ENCODE results near the gene FAM120C. TPM values are rescaled to one million over a fixed set of nuclear protein-coding genes. Genes with fewer than 3 reads are reported as not detected.

Gene FAM120C
- total RNA-seq, 1 donor from 2014 or later: 4.2 TPM

DNA sequence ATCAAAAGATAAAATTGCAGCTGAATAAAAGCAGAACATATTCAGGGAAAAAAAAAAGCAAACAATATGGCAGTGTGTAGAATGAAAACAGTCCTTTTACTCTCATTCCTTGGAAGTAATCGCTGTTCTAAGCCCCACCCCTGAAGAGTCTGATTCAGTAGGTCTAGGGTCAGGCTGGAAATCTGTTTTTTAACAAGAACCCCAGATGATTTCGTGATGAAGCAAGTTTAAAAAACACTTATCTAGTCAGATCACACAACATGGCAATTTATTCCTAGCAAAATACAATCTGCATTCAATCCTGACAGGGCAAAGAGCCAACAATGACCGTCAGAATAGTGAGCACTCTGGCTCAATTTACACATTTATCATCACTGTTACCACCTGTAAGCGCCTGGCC, 16.1 kb downstream of the FAM120C start:
- ATAC-seq: no peak
- DNase-seq (ENCODE audit: low spot score): no peak

DNA sequence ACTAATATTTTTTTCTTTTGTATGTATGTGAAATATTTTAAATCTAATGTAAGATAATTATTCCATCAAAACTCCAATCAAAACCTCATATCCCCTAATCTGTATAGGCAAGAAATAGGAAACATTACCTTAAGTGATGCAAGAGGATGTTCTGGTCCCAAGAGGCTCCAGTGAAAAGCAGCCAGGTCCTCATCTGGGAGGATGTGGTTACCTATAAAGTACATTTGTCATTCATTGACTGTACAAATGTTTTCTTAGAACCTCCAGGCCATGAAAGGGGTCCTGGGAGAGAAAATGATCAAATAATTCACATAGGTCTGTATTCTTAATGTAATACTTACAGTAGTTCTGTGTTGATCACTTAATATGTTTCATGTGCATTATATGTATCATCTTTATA, 25.5 kb downstream of the FAM120C start:
- no peak for ATAC-seq
- DNase-seq (ENCODE audit: low spot score): no peak

DNA sequence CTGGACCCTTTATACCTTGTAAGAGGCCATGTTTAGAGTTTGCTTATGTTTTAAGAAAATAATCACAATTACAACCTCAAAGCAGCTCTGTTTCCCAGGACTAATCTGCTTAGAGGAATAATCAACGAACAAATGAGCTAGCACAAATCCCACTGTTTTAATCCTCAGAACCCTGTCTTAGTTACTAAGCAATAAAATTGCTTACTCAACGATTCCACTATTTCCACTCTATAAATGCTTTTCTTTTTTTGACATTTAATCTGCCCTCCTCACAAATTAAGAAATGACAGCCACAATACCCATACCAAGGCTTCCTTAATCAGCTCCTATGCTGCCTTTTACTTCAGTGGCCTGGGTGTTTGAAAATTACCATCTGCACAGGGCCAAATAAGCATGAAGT, 48.8 kb downstream of the FAM120C start:
- ATAC-seq (no peak), DNase-seq (ENCODE audit: low spot score) (no peak)

DNA sequence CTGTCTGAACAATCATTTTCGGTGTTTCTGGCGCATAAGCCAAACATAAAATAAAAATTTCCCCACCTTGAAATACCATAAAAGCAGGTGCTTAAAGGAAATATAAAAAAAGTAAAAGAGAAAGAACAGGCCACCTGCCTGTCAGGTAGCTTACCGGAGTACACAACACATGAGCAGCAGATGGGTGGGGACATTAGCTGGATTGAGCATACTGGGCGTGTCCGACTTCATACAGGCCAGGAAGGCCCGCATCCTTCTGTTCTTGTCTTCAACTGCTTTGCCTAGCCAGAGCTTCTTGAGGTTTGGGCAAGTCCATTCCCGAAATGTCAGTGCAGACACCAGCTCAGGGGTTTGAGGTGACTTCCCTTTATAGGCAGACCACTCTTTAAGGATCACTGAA, 66.7 kb downstream of the FAM120C start:
- DNase-seq (ENCODE audit: low spot score): no peak
- no peak for ATAC-seq

DNA sequence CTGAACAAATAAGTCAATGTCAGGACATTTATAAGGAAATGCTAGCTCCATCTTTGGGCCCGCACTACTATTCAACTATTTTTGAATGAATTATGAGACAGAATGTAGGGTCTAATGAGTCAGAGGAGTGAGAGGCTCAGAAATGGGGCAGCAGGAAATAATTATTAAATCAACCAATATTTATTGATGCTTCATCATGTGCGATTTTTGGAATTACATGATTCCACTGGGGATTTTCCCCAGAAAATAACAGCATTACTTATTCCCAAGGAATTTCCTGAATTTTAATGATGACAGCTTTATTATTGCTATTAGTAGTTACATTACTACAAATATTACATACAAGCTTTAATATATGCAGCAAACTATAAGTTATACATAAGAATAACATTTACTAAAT, 89.5 kb downstream of the FAM120C start:
- ATAC-seq: no peak
- DNase-seq (ENCODE audit: low spot score): no peak

DNA sequence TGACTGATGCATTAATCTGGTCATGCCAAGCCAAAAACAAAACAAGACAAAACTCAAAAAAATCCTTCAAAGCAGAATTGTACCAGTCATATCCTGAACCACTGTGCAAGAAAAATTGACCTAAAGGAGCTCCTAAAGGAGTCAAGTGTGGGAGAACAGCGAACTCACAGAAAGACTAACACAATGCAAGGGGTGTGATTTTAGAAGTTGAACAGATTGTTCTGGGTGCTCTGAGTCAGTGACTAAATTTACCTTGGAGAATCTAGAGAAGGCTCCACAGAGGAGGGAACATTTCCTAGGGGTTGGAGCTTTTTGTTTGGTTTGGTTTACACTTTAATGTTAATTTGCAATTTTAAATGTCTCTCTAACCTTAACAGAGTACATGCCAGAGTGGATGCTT, 89.9 kb downstream of the FAM120C start:
- DNase-seq (ENCODE audit: low spot score): no peak
- ATAC-seq: no peak

DNA sequence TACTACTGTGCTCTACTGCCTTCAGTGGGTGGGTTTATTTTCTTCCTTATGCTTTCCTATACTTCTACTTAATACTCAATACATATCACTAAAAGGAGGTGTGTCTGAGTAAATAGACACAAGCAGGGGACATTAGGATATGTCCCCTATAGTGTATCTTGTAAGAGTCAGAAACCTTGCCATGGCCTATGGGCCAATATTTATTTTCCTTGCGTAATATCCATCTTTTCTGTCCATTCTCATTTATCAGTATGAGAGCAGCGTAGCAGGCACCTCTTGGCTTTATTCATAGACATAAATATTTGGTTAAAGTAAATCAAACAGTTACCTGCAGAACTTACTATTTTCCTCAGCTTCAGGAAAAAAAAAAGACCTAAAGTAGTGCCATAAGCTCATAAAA, 92.2 kb downstream of the FAM120C start:
- ATAC-seq: no peak

DNA sequence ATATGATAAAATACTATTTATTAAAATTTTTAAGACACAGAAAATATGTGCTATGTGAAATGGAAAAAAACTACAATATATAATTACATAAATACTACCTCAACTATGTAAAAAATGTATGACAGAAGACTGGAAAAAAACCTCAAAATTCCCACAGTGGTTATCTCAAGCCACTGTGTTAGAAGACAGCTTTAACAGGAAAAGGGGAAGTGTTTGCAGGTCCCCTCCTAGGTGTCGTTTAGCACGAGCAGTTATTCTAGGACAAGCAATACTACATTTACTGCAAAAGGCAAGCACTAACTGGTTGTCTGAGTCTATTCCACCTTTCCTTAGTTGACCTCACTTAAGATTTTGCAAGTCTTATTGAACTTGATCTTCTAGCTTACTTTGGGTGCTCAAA, 93.9 kb downstream of the FAM120C start:
- DNase-seq (ENCODE audit: low spot score) (no peak), ATAC-seq (no peak)

More for the DNA sequence above, 92.2 kb downstream of the FAM120C start:
- DNase-seq (ENCODE audit: low spot score): no peak

DNA sequence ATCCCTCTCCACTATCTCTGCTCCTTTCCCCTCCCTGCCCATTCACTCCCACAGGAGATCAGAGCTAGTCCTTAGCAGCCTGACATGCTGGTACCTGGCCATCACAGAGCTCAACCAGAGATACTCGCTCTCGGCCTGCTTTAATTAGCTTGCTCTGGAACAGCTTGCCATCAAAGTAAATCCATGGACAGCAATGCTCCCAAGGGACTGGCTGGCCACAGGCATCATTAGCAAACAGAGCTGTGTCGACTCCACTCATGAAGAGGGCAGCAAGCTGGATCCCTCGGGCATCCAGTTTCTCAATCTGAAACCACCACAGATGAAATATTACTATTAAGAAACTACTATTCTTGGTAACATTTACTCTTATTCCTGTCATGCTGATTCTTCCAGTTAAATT, 95.4 kb downstream of the FAM120C start:
- no peak for ATAC-seq
- DNase-seq (ENCODE audit: low spot score): no peak

DNA sequence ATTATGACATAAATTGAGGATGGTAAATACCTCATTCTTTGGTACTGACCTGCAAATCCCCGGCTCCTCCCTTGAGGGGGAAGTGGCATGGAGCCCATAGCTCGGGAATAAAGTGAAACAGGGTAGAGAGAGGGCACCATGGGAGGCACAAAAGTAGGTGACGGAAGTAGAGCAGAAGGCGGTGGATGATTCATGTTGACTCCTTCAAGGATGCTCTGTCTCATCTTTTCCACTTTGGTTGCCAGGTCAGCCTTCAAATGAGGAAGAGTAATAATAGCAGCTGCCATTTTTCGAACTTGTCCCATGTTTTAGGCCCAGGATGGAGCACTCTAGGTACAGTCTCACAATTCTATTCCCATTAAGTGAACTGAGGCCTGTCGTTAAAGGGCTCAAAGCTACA, 97.4 kb downstream of the FAM120C start:
- ATAC-seq: no peak
- no peak for DNase-seq (ENCODE audit: low spot score)

DNA sequence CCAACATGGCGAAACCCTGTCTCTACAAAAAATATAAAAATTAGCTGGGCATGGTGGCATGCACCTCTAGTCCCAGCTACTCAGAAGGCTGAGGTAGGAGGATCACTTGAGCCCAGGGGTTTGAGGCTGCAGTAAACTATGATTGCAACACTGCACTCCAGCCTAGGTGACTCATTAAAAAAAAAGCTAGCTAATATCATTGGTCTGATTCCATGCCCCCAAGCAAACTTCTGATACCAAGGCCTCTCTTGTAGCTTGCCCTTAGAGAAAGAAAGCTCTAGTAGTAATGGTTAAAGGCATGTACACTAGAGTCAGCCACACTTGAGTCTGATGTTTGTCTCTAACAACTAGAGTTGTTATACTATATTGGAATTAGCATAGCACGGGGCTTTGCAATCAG, 106.2 kb downstream of the FAM120C start:
- ATAC-seq (no peak), DNase-seq (ENCODE audit: low spot score) (no peak)

DNA sequence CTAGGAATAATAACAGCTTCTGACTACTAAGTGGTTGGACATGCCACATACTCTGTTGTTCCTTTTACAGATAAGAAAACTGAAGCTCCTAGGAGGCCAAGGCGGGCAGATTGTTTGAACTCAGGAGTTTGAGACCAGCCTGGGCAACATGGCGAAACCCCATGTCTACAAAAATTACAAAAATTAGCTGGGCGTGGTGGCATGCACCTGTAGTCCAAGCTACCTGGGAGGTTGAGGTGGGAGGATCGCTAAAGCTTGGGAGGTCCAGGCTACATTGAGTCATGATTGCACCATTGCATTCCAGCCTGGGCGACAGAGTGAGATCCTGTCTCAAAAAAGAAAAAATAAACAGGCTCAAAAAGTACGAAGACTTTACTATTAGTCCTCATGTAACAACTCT, 108.2 kb downstream of the FAM120C start:
- DNase-seq (ENCODE audit: low spot score): no peak
- no peak for ATAC-seq

DNA sequence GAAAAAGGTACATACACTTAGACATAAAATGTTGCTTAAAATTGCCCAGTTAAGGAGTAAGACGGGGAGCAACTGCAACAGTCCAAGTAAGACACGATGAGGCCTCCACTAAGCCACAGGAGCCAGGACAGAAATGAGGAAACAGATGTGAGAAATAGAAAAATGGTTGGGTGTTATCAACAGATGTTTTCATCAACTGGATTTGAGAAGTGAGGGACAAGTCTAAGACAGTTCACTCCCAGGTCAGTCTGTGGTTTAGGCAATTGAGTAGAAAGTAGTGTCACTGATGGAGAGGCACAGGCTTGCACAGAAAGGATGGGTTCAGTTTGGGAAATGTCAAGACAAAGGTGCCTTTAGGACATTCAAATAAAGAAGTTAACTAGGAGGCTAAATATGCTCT, 115.3 kb downstream of the FAM120C start:
- no peak for DNase-seq (ENCODE audit: low spot score)
- no peak for ATAC-seq

DNA sequence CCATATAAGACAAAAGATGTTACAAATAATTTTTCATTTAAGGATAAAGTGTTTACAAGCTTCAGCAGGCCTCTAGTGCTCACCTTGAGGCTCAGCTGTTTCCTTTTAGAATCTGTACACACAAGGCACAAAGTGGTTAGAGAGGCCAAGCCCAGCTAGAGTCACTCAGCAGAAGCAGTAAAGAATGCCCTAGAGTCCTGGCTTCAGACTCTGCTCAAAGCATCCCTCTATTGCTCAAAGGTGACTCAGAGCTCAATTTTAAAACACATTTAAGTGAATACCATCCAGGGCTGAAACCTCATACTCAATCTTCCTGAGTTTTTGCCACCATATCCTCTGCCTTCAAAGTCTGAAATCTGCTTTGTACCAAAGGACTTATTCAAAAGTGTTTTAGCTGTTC, 116.2 kb downstream of the FAM120C start:
- peak; percentile 26 for ATAC-seq
- DNase-seq (ENCODE audit: low spot score): no peak

DNA sequence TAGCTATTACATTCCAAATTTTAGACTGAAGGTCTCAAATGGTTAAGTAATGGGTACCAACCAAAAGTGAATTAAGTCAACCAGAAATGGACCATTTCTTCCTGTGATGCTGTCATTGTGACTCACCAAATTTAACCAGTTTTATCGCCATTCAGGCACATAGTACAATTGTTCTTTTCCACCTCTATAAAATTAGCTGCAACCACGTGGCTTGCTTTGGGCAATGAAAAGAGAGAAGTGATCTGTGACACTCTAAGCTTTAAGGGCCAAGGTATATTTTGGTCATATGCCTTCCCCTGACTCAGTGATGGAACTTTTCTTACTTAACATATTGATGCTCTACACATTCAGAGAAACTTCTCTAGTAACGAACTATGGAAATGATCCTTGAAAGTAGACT, 118.5 kb downstream of the FAM120C start:
- ATAC-seq: no peak
- no peak for DNase-seq (ENCODE audit: low spot score)

DNA sequence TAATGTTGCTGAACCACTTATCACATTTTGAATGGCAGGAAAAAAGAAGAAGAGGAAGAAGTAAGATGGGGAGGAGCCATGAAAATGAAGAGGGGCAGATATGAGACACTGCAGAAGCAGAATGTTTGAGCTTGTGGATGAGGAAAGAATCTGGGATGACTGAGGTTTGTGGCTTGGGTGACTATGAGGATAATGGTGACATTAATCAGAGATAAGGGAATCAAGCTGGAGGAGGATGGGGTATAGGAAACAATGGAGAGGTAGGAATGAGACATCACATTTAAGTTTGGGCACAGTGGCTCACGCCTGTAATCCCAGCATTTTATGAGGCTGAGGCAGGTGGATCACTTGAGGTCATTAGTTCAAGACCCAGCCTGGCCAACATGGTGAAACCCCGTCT, 119.7 kb downstream of the FAM120C start:
- DNase-seq (ENCODE audit: low spot score): no peak
- no peak for ATAC-seq

DNA sequence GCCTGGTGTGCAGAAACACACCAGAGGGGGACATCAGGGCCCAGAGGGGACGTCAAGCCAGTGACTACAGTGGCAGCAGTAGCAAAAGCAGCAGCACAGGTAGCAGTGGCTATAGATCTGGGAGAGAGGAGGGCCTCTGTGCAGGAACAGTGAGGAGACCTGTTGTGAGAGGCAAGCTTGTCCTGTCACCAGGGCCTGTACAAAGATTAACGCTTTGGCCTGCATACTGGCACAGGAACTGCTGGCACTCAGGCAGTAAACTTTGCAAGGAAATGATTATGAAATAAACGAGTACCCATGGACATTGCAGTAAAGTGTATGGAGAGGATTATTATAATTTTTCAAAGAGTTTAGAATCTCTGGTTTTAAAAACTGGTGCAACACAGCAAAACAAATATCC, 133.3 kb downstream of the FAM120C start:
- peak; percentile 83 for ATAC-seq
- DNase-seq (ENCODE audit: low spot score): peak; percentile 63

DNA sequence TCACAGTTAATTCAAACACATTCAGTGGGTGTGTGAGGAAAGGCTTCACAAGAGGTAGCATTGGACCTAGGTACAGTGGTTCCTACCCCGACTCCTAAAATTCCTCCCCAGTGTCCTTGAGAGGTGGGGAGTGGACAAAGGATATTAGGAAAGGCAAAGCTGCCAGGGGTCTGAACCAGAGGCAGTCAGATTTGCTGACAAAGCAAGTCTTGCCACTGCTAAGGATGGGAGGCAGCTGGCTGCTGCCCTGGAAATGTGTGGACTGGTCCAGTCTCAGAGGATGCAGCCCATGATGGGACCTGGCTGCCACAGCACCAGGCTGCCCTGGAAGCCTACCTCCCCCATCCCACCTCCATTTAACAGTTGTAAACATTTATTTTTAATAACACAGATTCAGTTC, 134.6 kb downstream of the FAM120C start:
- ATAC-seq (no peak), DNase-seq (ENCODE audit: low spot score) (no peak)

DNA sequence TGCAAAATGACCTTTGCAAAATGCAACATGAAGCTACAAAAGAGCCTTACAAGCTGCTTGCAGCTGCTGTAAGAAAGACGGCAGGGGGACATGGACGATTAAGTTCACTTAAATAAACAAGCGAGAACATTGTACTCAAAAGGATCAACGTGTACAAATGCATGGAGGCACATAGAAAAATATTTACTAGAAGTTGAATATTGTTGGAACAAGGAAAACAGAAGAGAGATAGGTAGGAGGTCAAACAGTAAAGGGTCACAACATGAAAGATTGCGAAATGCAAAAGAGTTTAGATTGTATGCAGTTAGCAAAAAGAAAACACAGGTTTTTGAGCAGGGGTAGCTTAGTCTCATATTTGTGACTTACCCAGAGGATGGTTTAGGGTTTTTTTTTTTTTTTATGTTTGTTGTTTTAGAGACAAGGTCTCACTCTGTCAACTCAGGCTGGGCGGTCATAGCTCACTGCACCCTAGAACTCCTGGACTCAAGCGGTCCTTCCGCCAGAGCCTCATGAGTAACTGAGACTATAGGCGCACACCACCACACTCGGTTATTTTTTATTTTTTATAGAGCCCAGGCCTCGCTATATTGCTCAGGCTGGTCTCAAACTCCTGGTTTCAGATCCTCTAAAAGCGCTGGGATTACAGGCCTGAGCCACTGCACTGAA, 137.4 kb downstream of the FAM120C start:
- DNase-seq (ENCODE audit: low spot score): no peak
- ATAC-seq: peak; percentile 5

DNA sequence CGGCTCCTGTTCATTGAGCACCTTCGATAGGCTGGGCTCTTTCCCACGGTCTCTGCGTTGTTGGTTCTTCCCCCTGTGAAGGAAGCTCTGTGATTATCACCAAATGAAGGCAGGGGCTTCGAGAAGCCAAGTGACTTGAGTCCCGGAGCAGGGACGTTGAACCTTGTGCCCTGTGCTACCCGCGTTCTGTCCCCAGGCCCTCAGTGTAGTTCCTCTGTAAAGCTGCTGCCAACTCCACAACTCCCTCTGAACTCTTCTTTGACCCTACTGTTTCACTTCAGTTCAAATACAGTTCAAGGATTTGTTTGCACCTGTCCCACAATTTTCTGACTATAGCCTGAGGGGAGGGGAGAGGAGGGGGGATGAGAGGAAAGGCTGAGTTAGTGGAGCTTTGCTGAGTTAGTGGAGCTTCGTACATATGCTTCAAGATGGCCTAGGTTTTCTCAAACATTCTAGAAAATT, 138.1 kb downstream of the FAM120C start:
- peak; percentile 32 for ATAC-seq
- no peak for DNase-seq (ENCODE audit: low spot score)

DNA sequence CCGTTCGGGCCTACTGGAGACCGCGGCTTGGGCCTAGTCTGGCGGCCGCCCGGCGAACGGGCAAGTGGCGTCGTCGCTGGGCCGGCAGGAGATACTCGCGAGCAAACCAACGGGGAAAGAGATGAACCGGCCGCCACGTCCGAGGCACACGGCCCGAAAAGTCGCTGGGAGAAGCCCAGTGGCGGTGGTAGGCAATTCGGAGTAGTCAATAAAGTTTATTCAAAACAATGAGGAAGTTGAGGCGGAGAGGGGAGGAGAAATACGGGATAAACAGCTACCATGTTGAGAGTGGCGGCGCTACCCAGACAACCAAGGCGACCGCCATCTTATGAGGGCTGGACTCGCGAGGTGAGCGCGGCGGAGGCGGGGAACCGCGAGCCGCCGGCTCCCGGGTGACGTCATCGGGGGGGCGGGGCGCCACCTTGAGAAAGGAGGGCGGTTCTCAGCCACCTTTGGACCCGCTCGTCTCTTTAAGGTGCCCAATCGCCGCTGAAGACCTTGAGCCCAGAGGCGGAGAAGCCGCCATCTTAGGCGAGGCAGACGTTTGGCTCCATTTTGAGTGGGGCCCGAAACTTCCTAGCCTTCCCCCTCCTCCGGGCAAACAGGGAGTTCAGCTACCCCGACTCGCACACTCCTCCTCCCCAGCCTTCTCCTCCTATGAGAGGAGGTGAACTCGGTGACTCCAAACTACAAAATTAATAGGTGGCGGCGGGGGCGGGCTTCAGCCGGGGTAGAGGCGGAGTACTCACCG, 138.8 kb downstream of the FAM120C start, which contains the start of gene PHF8:
TSS of gene PHF8 (minus strand) at position 348 of the 751 bp plus-strand sequence. CDS start 1,745 bp downstream, outside the sequence.
- peak; percentile 78 for ATAC-seq
- peak; percentile 95 for DNase-seq (ENCODE audit: low spot score)

DNA sequence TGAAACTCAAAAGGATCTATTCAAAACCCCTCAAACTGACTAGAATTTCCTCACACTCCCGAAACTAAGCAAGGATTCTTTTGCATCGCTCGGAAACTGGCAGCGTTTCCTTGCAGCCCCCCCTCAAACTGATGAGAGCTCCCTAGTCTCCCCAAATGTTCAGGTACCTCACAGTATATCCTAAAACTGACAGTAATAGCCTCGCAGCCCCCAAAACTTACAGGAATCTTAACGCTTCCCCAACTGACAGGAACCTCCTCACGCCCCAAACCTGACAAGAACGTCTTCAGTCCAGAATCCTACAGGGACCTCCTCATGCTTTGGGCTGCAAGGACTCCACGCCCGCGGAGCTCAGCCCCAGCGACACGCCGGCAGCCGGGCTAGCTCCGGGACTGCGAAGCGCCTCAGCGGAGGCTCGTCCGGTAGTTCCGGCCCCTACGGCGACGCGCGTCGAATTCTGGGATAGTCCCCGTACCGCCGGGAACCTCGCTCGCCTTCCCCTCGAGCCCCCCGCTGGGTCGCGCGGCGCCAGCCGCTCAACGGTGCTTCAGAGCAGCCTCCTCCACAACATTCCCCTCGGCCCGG, 139.4 kb downstream of the FAM120C start:
- ATAC-seq: peak; percentile 36
- DNase-seq (ENCODE audit: low spot score): no peak

Data from left lobe of liver (tissue), 2 donors.